HG02678 (cell line): ENCODE data around the gene CCSER1.
"Not testable (repeated sequence)": the region's sequence is repeated elsewhere in the genome, so short reads cannot be mapped to it uniquely, and the experiment has no call there.

Experiments
- ATAC-seq: cut with Tn5 transposase; IDR thresholded peaks from one replicate; pipeline ENCODE4 v1.9.1; 2021; ENCODE audit warnings: mild to moderate bottlenecking, moderate library complexity; ENCODE audit not compliant: unreplicated experiment

Gene CCSER1

GRCh38 chr4:91108751-91109150 lies 981.6 kb downstream of the CCSER1 start:
- ATAC-seq: no peak

GRCh38 chr4:91111556-91111955 lies 984.4 kb downstream of the CCSER1 start:
- ATAC-seq: no peak

- peak; percentile 61 for ATAC-seq
Measured at GRCh38 chr4:91113130-91113706, 986.0 kb downstream of the CCSER1 start.

GRCh38 chr4:91114386-91114785 lies 987.2 kb downstream of the CCSER1 start:
- ATAC-seq: no peak

- ATAC-seq: no peak
Measured at GRCh38 chr4:91116861-91117260, 989.7 kb downstream of the CCSER1 start.

GRCh38 chr4:91118597-91118996 lies 991.4 kb downstream of the CCSER1 start:
- ATAC-seq: peak; percentile 78

- no peak for ATAC-seq
Measured at GRCh38 chr4:91123742-91124141, 996.5 kb downstream of the CCSER1 start.

- no peak for ATAC-seq
Measured at GRCh38 chr4:91127192-91127591, 1000.0 kb downstream of the CCSER1 start.

GRCh38 chr4:91127831-91128230 lies 1000.6 kb downstream of the CCSER1 start:
- ATAC-seq: no peak

- ATAC-seq: no peak
Measured at GRCh38 chr4:91128519-91128918, 1001.3 kb downstream of the CCSER1 start.

- no peak for ATAC-seq
Measured at GRCh38 chr4:91147067-91147466, 1019.9 kb downstream of the CCSER1 start.

GRCh38 chr4:91154041-91154440 lies 1026.8 kb downstream of the CCSER1 start:
- ATAC-seq: not testable (repeated sequence)

- ATAC-seq: not testable (repeated sequence)
Measured at GRCh38 chr4:91167864-91168653, 1040.9 kb downstream of the CCSER1 start.

GRCh38 chr4:91170768-91171167 lies 1043.6 kb downstream of the CCSER1 start:
- no peak for ATAC-seq

GRCh38 chr4:91171217-91171616 lies 1044.0 kb downstream of the CCSER1 start:
- no peak for ATAC-seq

GRCh38 chr4:91185061-91185460 lies 1057.9 kb downstream of the CCSER1 start:
- ATAC-seq: not testable (repeated sequence)

GRCh38 chr4:91198951-91199350 lies 1071.8 kb downstream of the CCSER1 start:
- ATAC-seq: no peak

GRCh38 chr4:91207535-91207934 lies 1080.3 kb downstream of the CCSER1 start:
- ATAC-seq: no peak

- ATAC-seq: no peak
Measured at GRCh38 chr4:91212211-91212610, 1085.0 kb downstream of the CCSER1 start.

- not testable (repeated sequence) for ATAC-seq
Measured at GRCh38 chr4:91217831-91218403, 1090.7 kb downstream of the CCSER1 start.

GRCh38 chr4:91220315-91220714 lies 1093.1 kb downstream of the CCSER1 start:
- ATAC-seq: no peak

- ATAC-seq: no peak
Measured at GRCh38 chr4:91222014-91222413, 1094.8 kb downstream of the CCSER1 start.
